Ishikawa (cell line): ENCODE measurements around the gene FXR2.

Experiments used
- CEBPB ChIP-seq: IDR thresholded peaks from 2 replicates; pipeline ENCODE4 v1.6.1; 2012
- CREB1 ChIP-seq: IDR thresholded peaks from 2 replicates; pipeline ENCODE4 v1.6.1; 2012; ENCODE audit warnings: low read depth
- EGR1 ChIP-seq: IDR thresholded peaks from 2 replicates; pipeline ENCODE4 v1.6.1; 2012
- EP300 ChIP-seq: IDR thresholded peaks from 2 replicates; pipeline ENCODE4 v1.6.1; 2012; ENCODE audit warnings: borderline replicate concordance
- FOXM1 ChIP-seq: IDR thresholded peaks from 2 replicates; pipeline ENCODE4 v1.6.1; 2012; ENCODE audit warnings: low read depth, borderline replicate concordance
- MAX ChIP-seq: IDR thresholded peaks from 2 replicates; pipeline ENCODE4 v1.6.1; 2012
- NFIC ChIP-seq: IDR thresholded peaks from 2 replicates; pipeline ENCODE4 v1.6.1; 2012
- RAD21 ChIP-seq: IDR thresholded peaks from 2 replicates; pipeline ENCODE4 v1.6.1; 2012; ENCODE audit warnings: low read depth
- REST ChIP-seq: IDR thresholded peaks from 2 replicates; pipeline ENCODE4 v1.6.1; 2012; ENCODE audit warnings: low read depth, mild to moderate bottlenecking
- TAF1 ChIP-seq: IDR thresholded peaks from 2 replicates; pipeline ENCODE4 v1.6.1; 2012; ENCODE audit warnings: low read depth, mild to moderate bottlenecking
- TCF12 ChIP-seq: IDR thresholded peaks from 2 replicates; pipeline ENCODE4 v1.6.1; 2012; ENCODE audit warnings: low read depth
- TEAD4 ChIP-seq: IDR thresholded peaks from 2 replicates; pipeline ENCODE4 v1.6.1; 2012
- USF1 ChIP-seq: IDR thresholded peaks from 2 replicates; pipeline ENCODE4 v1.6.1; 2012
- YY1 ChIP-seq: IDR thresholded peaks from 2 replicates; pipeline ENCODE4 v1.6.1; 2012; ENCODE audit warnings: low read depth
- ZBTB7A ChIP-seq: IDR thresholded peaks from 2 replicates; pipeline ENCODE4 v1.6.1; 2012; ENCODE audit warnings: low read depth

FXR2 gene

GRCh38 chr17:7572338-7572587, 42.4 kb downstream of the FXR2 start:
- TF ChIP-seq FOXM1 (no peak), USF1 (peak; percentile 97), MAX (peak; percentile 100), EP300 (no peak), TEAD4 (no peak), TAF1 (no peak), CREB1 (no peak), NFIC (no peak), CEBPB (no peak), YY1 (peak; percentile 94), RAD21 (no peak), EGR1 (peak; percentile 69; the same call in 1 of the 2 replicates), TCF12 (no peak), REST (no peak), ZBTB7A (no peak)

GRCh38 chr17:7570351-7570750, 44.3 kb downstream of the FXR2 start:
- no peak for TF ChIP-seq RAD21
- TF ChIP-seq USF1 = no peak
- no peak for TF ChIP-seq FOXM1
- TF ChIP-seq CEBPB = no peak
- TF ChIP-seq EGR1 = no peak
- TF ChIP-seq TAF1 = no peak
- TF ChIP-seq EP300 = no peak
- TF ChIP-seq YY1 = no peak
- TF ChIP-seq NFIC = no peak
- no peak for TF ChIP-seq CREB1
- TF ChIP-seq ZBTB7A = no peak
- no peak for TF ChIP-seq TCF12
- no peak for TF ChIP-seq TEAD4
- no peak for TF ChIP-seq REST
- no peak for TF ChIP-seq MAX

- no peak for TF ChIP-seq REST
These were observed 45.1 kb downstream of the FXR2 start for GRCh38 chr17:7569571-7569970.

- TF ChIP-seq EGR1 = no peak
- no peak for TF ChIP-seq TAF1
- TF ChIP-seq YY1 = no peak
- TF ChIP-seq MAX = no peak
- no peak for TF ChIP-seq TCF12
- TF ChIP-seq NFIC = no peak
- no peak for TF ChIP-seq RAD21
- no peak for TF ChIP-seq ZBTB7A
- no peak for TF ChIP-seq TEAD4
- TF ChIP-seq EP300 = no peak
- TF ChIP-seq CREB1 = no peak
- TF ChIP-seq FOXM1 = no peak
- no peak for TF ChIP-seq USF1
- no peak for TF ChIP-seq REST
- no peak for TF ChIP-seq CEBPB
These were observed 51.4 kb downstream of the FXR2 start for GRCh38 chr17:7563115-7563869.
